ENCODE data around the gene SLC16A5. TPM values are rescaled to one million over a fixed set of nuclear protein-coding genes. Genes with fewer than 3 reads are reported as not detected.
A peak's percentile ranks its signal among the peaks of the same experiment; 100 is the strongest.

SLC16A5 gene
- total and polyA plus RNA-seq, 8 donors, result 18.5 to 45.1 (median 23.9) TPM

GRCh38 chr17:75049706-75050105 lies 38.0 kb upstream of the SLC16A5 start:
- Histone ChIP-seq H3K4me1 (peaks cover 12 to 29% of the 10 kb centered on the region in 2 donors), H3K27me3 (no peaks in the 10 kb centered on the region), H3K27ac (no peak overlapping the region), H3K4me3 (no peak overlapping the region), H3K9me3 (no peaks in the 10 kb centered on the region), H3K36me3 (peaks cover 0 to 54% of the 10 kb centered on the region in 2 donors)
- TF ChIP-seq, protein P1, sequence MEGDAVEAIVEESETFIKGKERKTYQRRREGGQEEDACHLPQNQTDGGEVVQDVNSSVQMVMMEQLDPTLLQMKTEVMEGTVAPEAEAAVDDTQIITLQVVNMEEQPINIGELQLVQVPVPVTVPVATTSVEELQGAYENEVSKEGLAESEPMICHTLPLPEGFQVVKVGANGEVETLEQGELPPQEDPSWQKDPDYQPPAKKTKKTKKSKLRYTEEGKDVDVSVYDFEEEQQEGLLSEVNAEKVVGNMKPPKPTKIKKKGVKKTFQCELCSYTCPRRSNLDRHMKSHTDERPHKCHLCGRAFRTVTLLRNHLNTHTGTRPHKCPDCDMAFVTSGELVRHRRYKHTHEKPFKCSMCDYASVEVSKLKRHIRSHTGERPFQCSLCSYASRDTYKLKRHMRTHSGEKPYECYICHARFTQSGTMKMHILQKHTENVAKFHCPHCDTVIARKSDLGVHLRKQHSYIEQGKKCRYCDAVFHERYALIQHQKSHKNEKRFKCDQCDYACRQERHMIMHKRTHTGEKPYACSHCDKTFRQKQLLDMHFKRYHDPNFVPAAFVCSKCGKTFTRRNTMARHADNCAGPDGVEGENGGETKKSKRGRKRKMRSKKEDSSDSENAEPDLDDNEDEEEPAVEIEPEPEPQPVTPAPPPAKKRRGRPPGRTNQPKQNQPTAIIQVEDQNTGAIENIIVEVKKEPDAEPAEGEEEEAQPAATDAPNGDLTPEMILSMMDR (IDR thresholded peaks at IDR 0.05), result no peak
- ATAC-seq (no peak), DNase-seq (no peak)
- intact Hi-C loops (cut with DNase I), result no loop called here

DNA sequence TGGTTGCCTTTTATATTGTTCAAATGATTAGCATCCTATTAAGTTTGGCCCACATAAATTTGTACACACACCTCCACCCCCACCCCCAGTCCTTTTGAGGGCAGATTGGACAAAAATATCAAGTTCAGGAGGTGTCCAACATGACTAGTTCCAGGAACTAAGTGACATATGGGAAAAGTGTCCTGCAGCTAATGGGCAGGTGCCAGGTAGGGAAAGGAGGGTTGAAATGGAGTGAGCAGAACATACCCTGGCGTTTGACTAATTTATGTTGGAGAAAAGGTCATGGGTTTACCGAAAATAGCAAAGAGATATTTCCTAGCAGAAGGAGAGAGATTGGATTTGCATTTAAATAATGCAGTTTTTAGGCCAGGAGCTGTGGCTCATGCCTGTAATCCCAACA lies 35.8 kb upstream of the SLC16A5 start:
- no peaks in the 10 kb centered on the region for H3K27me3 ChIP-seq
- H3K27ac ChIP-seq, result no peak overlapping the region
- peaks cover 9 to 18% of the 10 kb centered on the region in 2 donors for H3K4me1 ChIP-seq
- TF ChIP-seq, protein P1 (IDR thresholded peaks at IDR 0.05), result no peak
- intact Hi-C loops (cut with DNase I), result no loop called here
- no peaks in the 10 kb centered on the region for H3K9me3 ChIP-seq
- DNase-seq, result no peak
- no peak overlapping the region for H3K4me3 ChIP-seq
- H3K36me3 ChIP-seq, result peaks cover 0 to 76% of the 10 kb centered on the region in 2 donors
- no peak for ATAC-seq

GRCh38 chr17:75059369-75060345 lies 28.1 kb upstream of the SLC16A5 start:
- H3K27me3 ChIP-seq, result no peaks in the 10 kb centered on the region
- DNase-seq (peak in 1 of 4 donors; percentile 65), ATAC-seq (peak; percentile 88)
- peak overlapping the region; percentile 18 to 53 for H3K27ac ChIP-seq
- intact Hi-C loops (cut with DNase I), result no loop called here
- H3K4me3 ChIP-seq, result no peak overlapping the region
- TF ChIP-seq, protein P1 (IDR thresholded peaks at IDR 0.05), result peak in 1 of 2 donors; percentile 25
- H3K9me3 ChIP-seq, result no peaks in the 10 kb centered on the region
- peaks cover 0 to 80% of the 10 kb centered on the region in 2 donors for H3K36me3 ChIP-seq
- H3K4me1 ChIP-seq, result peaks cover 5 to 7% of the 10 kb centered on the region in 2 donors

DNA sequence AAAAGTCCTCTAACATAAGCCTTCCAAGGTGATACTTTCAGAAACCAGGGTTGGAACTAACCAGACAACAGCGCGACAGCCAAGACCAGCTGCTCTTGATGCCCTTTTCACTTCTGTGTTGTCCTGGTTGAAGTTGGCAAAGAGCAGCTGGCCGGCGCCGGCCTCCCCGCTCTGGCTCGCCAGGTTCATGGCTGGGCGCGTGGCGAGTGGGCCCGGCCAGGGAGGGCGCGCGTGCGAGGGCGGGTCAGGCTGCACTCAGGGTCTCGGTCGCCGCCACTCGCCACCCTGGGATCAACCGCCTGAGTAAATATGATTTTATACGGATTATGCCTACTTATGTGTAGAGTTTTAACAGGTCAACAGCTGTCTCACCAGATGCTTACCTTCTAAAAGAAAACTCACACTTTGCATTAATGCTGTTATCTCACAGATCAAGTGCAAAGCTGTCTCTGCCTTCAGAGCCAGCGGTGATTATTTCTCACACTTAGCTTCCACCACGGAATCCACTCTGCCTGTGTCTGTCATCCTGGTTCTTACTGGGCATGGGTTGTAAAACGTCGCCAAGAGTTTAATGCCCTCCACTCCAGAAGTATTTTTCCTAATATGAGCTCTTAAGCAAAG lies 27.2 kb upstream of the SLC16A5 start:
- peaks cover 5 to 8% of the 10 kb centered on the region in 2 donors for H3K4me1 ChIP-seq
- ATAC-seq, result no peak
- intact Hi-C loops (cut with DNase I), result no loop called here
- no peak overlapping the region for H3K4me3 ChIP-seq
- no peak overlapping the region for H3K27ac ChIP-seq
- DNase-seq, result no peak
- no peaks in the 10 kb centered on the region for H3K27me3 ChIP-seq
- peaks cover 0 to 76% of the 10 kb centered on the region in 2 donors for H3K36me3 ChIP-seq
- TF ChIP-seq, protein P1 (IDR thresholded peaks at IDR 0.05), result no peak
- no peaks in the 10 kb centered on the region for H3K9me3 ChIP-seq

DNA sequence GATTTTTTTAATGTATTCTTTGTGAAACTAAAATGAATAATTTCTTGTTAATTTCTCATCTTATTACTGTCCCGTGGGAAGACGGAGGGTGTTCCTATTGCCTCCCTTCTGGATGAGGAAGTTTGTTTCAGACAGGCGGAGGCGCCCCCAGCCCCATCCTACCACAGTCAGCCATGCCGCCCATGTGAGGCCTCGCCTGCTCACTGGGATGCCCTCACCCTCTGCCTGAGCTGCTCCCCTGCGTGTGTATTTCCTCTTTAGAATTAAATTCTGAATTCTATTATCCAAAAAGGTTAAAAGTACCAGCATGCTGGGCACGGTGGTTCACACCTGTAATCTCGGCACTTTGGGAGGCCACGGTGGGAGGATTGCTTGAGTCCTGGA lies 26.7 kb upstream of the SLC16A5 start:
- peaks cover 5 to 12% of the 10 kb centered on the region in 2 donors for H3K4me1 ChIP-seq
- H3K27ac ChIP-seq, result no peak overlapping the region
- peaks cover 0 to 71% of the 10 kb centered on the region in 2 donors for H3K36me3 ChIP-seq
- no peak for ATAC-seq
- DNase-seq, result no peak
- H3K9me3 ChIP-seq, result no peaks in the 10 kb centered on the region
- no peak overlapping the region for H3K4me3 ChIP-seq
- TF ChIP-seq, protein P1 (IDR thresholded peaks at IDR 0.05), result no peak
- no peaks in the 10 kb centered on the region for H3K27me3 ChIP-seq
- intact Hi-C loops (cut with DNase I), result no loop called here
